Right ventricle myocardium superior (tissue), 1 donor: ENCODE results near the gene CLDND1. TPM values are rescaled to one million over a fixed set of nuclear protein-coding genes. Genes with fewer than 3 reads are reported as not detected.

Source experiments
- ATAC-seq: fragments of 200-7000 bp; cut with Tn5 transposase; one replicate; pipeline ENCODE4 v1.9.1; 2020; ENCODE audit warnings: mild to moderate bottlenecking; ENCODE audit not compliant: poor library complexity
- DNase-seq: peaks from one replicate; pipeline ENCODE4 v3.0.0-alpha.2; 2020
- intact Hi-C: fragments of 100-400 bp; cut with DNase I; formaldehyde crosslinking; loops from one replicate; pipeline ENCODE4 v1.11.2; 2022
- total RNA-seq: library from RNA; stranded (reverse); fragmentation: NEBNext Ultra II Directional; extraction: Animal tissue kit (Norgen Biotek cat#: 25700); gene quantifications from one replicate; pipeline ENCODE4 v1.2.1, GENCODE V29; 2021
- donor health status: DM: no; HTN: yes; CAD: no; lungs with severe emphysema.

The CLDND1 gene
- total RNA-seq, 1 donor from 2014 or later = 72.5 TPM

DNA sequence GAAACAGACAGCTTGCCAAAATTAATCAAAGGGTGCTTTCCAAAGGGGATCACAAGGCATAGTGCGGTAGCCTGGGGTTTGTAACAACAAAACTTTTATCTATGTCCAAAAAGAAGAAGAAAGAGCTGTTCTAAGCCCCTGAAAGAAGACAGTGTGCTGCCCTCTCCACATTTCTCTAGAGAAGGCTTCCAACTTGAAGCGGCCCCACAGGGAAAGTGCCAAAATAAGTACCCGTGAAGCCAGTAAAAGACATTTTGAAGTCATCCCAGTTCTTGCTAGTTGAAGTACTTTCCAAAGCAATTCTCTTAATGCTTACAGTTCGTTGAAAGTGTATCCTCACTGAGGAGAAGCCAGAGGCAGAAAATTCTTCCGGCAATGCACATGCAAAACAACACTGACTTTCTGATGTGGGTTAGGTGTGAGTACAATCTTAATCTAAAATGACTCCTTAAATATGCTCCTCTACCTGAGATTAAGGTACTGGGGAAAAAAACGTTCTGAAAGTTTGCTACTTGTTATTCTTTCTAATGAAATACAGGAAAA lies 30.4 kb upstream of the CLDND1 start:
- ATAC-seq = no peak
- intact Hi-C loops = no loop called here
- no peak for DNase-seq

DNA sequence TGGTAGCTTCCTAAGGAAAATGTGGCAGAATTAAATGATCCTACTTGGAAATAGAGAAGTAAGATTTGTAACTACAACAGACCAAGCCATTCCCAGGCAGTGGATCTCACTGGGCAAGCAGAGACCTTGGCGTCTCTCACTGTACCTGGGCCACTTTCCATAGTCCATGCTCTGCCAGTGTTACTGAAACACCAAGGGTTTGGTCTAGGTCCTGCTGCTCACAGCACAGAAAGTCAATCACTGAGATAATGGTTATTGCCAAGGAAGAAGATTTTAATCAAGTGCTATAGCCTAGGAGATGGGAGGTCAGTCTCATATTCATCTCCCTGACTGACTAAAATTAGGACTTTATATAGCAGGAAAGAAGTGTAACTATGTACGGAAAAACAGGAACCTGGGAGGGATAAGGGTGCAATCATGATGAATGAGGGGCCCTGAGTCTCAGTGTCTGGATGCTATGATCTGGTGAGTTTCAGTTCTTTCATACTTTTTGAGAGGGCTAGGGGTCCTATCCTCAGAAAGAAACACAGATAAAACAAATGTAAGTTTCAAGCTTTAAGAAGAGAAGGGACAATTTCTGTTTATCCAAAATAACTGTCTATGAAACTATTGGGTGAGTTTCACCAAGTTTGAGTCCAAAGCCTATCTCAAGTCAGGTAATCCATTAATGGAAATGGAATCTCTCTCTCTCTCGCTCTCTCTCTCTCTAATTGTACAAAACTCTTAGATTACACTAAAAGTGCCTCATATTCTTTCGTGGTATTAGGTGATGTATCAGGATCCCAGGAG lies 29.7 kb upstream of the CLDND1 start:
- DNase-seq (no peak), ATAC-seq (no peak)
- intact Hi-C loops = no loop called here

DNA sequence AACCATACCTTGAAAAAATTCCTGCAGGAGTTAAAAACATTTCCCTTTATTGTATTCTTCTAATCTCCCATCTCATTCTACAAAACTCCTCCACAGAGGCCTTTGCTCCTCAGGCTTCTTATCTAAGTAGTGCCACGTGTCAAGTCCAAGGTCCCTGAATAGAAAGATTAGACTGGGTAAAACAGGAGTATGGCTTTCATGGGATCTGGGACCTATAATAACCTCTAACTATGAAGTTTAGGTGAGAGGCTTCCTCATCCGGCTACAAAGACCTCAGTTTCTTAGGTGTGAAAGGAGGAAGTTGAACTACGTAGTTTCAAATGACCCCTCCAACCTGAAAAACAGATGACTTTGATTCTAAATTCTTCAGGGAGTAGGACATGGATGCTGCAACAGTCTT lies 29.1 kb upstream of the CLDND1 start:
- DNase-seq (no peak), ATAC-seq (no peak)
- intact Hi-C loops = no loop called here

DNA sequence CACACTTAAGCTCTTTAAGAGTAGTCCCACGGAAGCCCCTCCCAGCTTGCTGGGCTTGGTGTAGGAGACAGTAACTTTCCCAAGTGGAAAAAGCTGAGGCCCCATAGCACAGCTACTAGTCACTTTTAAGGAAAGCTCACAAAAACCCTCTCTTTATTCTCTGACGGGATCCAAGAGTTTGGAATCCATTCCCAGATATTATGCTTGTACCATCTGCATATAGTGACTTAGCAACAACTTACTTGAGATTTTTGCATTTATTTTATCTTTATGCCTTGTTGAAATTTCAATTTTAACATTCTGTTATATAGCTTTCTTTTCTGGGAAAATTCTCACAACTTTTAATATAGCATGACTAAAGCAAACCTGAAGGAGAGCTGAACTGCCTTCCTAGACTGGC lies 28.5 kb upstream of the CLDND1 start:
- no peak for DNase-seq
- intact Hi-C loops = no loop called here
- ATAC-seq = no peak

DNA sequence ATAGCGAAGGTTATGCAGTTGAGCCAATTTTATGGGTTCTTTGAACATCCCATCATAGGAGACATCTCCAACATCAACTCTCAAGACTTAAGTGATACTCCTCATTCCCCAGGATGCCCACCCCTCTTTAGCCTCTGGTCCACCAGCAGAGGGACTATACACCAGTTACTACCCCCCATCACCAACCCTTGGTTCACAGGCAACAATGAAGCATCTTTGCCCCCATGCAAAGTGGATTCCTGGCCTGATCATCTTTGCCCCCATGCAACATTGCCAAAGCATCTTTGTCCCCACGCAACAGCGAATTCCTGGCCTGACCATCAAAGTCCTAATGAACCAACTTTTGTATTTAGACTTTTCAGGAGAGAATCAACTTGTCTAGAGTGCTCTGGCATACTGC lies 28.1 kb upstream of the CLDND1 start:
- no peak for ATAC-seq
- intact Hi-C loops = no loop called here
- DNase-seq = no peak

DNA sequence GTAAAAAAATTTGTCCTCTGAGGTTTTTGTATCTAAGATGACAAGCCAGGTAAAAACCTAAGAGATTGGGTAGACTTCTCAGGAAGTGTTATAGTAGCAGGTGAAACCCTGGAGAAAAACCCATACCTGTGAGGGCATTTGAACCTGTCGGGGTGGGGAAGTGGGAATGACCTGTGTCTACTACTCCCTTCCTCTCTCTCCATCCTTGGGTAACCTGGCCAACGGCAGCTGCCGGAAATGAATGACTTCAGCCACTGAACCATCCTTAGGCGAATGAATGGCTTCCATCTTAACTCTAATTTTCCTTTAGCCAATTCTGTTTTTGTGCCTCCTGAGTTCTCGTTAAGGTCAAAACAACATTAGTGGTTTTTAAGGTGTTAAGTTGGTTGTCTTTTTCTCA lies 25.8 kb upstream of the CLDND1 start:
- no peak for DNase-seq
- no peak for ATAC-seq
- intact Hi-C loops = no loop called here

DNA sequence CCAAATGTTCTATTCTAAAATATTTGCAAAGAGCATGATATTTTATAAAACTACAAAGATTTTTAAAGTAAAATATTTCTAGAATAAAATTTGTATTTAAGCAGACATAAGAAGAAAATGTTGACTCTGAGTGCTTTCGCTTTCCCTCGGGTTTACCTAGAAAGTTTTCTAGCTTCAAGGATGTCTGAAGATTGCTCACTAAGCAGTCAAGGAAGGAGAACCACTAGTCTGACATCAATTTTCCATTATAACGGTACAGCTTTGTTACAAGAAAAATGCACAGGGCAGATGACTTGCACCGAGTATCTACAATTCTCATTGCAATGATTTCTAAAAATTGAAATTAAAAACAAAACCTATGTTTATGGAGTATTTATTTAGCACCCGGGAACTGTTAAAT lies 23.2 kb upstream of the CLDND1 start:
- DNase-seq (no peak), ATAC-seq (no peak)
- intact Hi-C loops = no loop called here

DNA sequence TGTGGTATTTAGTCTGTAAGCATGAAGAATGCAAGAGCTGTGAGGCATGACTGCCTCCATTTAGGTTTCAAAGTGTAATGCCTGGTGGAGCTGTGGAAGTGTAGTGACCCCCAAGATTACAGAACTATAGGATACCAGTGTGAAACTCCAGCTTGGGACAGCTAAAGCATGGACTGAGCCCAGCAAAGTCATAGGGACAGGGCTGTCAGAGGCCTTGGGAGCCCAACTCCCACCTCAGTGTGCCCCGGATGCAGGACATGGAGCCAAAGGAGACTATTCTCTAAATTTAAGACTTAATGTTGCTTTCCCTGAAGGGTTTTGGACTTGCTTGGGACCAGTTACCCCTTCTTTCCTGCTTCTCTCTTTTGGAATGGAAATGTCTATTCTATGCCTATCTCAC lies 19.9 kb upstream of the CLDND1 start:
- DNase-seq (no peak), ATAC-seq (no peak)
- intact Hi-C loops = no loop called here

DNA sequence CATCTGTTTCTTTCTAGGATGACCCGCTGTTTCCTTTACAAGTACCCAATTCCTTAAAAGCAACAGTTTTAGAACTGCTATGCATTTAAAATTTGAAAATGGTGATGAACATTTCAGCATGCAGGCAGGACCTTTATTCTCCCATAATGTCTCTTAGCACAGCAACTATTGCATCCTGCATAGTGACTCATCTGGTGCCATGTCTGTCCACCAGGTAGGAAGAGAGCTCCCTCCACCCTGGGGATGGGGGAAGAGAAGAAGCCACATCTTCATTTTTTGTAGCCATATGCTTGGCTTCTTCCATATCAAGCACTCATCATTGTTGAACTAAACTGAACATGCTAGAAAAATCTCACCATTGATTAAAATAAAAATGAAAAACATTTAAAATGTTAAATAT lies 19.0 kb upstream of the CLDND1 start:
- DNase-seq (no peak), ATAC-seq (no peak)
- intact Hi-C loops = no loop called here

DNA sequence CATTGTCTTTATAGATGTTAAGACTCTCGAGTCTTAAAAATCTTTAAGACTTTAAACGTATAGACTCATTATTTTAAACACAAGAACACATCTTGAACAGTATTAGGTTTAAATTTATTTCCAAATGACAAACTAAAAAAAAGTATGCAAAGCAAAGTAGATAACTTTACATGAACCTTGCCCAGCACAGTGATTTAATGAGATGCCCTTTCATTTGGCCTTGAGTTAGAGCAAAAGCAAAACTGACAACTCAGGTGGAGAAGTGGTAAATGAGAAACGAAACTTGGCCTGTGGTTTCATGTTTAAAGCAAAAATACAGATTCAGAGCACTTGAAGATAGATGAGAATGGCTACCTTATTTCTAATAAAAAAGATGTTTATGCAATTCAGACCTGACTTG lies 17.6 kb upstream of the CLDND1 start:
- DNase-seq (no peak), ATAC-seq (no peak)
- intact Hi-C loops = no loop called here

DNA sequence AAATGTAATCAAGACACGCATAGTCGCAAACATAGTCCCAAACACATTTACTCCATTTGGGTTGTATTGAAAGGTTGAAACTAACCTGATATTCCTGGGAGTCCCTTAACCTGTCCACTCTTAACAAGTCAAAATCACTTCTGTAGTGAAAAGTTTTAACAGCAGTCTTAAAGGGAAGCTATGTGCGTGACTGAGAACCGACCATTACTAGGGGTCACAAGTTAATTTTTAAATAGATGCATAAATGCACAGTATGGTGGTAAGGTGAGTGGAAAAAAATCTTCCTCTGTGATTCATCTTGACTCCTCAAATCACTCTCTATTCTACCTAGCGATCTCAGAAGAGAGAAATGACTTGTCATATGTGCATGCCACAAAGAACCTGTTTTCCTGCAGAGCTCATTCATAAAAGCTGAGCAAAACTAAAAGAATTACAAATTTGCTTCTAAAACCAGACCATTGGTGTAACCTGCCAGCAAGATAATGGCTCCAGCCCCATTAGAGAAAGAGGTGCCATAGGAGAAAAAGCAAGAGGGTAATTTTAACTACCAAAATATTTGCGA lies 13.8 kb upstream of the CLDND1 start:
- DNase-seq (no peak), ATAC-seq (no peak)
- intact Hi-C loops = no loop called here

DNA sequence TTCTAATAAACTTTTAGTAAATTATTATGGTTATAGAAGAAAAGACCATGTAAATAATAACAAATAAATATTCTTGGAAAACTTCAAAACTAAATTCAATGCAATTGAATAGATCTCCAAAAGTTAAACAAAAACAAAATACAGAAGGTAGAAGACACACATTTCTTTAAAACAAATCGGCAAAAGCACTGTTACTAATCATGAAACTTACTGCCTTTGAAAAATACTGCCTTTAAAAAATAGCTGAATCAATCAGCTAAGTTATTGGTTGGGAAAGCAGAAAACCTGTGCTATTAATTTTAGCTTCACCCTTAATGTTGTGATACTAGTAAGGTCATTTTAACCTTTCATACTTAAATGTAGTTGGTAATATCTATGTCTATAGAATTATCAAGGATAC lies 12.0 kb upstream of the CLDND1 start:
- intact Hi-C loops = no loop called here
- ATAC-seq = no peak
- DNase-seq = no peak

DNA sequence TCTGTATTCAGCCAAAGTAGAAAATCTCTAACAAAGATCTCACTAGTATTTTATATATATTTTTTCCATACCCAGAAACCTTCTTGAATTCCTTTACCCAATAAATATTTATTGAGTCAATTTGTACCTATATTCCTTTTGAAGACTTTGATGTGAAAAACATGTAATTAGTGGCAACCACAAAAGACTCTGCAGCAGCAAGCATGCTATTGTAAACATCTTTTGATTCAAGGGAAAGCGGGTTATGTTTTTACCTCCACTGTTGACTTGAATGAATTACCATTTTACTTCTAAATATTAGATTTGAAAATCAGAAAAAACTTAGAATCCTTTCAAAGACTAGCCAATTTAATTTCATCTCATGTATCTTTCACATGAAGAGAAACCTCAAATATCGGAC lies 11.5 kb upstream of the CLDND1 start:
- no peak for DNase-seq
- ATAC-seq = no peak
- intact Hi-C loops = no loop called here

DNA sequence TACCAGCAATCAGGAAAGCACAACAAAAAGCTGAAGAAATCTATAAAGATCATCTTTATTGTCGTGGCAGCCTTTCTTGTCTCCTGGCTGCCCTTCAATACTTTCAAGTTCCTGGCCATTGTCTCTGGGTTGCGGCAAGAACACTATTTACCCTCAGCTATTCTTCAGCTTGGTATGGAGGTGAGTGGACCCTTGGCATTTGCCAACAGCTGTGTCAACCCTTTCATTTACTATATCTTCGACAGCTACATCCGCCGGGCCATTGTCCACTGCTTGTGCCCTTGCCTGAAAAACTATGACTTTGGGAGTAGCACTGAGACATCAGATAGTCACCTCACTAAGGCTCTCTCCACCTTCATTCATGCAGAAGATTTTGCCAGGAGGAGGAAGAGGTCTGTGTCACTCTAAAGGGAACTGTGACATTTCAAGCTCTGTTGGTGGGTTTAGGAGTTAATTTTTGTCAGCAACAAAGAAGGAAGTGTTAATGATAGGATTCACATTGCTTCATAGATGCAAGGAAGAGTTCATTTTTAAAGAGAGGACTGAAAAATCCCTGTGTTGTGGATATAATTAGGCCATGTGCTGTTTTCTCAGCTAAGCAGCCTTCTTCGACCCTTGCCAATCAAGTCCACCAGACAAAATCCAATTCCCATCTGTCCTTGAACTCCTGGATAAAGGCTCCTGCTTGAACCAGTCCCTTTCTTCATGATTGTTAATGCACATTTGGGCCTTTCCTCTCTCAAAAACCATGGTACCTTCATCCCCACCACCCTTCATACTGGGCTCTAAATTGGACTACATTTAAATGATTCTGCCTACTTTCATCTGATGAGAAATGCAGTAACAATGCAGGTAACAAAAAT lies 10.2 kb upstream of the CLDND1 start:
- intact Hi-C loops = no loop called here
- no peak for DNase-seq
- no peak for ATAC-seq

DNA sequence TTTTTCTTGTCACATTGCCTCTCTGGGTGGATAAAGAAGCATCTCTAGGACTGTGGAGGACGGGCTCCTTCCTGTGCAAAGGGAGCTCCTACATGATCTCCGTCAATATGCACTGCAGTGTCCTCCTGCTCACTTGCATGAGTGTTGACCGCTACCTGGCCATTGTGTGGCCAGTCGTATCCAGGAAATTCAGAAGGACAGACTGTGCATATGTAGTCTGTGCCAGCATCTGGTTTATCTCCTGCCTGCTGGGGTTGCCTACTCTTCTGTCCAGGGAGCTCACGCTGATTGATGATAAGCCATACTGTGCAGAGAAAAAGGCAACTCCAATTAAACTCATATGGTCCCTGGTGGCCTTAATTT lies 9.6 kb upstream of the CLDND1 start:
- DNase-seq = no peak
- no peak for ATAC-seq
- intact Hi-C loops = no loop called here

DNA sequence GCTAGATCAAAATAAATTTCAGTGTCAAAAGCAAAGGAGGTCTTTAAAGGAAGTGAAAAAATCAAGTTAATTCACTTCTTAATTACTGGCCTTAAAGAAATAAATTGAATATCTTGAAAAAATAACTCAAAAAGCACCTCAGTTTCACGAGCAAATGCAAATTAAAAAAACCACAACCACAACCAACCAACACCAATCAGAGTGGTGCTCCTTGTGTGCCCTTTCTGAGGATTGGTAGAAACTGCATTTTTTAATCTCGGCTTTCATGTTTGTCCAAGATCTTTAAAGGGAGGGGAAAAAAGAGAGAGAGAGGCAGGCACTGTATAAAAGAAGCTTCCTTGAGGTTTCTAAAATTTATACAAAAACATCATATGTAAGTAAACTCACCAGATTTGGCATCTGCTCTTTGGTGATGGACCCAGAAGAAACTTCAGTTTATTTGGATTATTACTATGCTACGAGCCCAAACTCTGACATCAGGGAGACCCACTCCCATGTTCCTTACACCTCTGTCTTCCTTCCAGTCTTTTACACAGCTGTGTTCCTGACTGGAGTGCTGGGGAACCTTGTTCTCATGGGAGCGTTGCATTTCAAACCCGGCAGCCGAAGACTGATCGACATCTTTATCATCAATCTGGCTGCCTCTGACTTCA lies 9.0 kb upstream of the CLDND1 start, which contains the start of gene GPR15:
TSS of gene GPR15 (plus strand) at position 357 of the 653 bp plus-strand sequence. CDS start at position 413, 56 bp downstream.
- no peak for DNase-seq
- intact Hi-C loops = no loop called here
- ATAC-seq = no peak

DNA sequence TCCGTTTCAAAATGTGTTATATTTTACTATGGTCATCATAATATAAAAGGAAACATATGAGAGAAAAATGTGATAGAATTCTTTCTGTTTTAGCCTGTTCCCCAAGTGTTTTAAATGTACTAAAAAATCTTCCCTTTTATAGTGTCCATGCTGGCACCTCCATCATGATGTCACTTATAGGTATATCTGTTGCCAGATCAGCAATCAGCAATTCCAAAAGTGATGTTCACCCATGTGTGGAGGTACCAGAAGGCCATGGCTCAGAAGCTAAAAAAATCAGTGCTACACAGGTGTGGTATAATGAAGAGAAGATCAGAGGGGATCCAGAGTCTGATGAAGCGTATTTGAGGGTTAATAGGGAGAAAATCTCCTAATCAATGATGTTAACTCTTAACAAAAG lies 8.0 kb upstream of the CLDND1 start:
- intact Hi-C loops = no loop called here
- ATAC-seq (no peak), DNase-seq (no peak)

DNA sequence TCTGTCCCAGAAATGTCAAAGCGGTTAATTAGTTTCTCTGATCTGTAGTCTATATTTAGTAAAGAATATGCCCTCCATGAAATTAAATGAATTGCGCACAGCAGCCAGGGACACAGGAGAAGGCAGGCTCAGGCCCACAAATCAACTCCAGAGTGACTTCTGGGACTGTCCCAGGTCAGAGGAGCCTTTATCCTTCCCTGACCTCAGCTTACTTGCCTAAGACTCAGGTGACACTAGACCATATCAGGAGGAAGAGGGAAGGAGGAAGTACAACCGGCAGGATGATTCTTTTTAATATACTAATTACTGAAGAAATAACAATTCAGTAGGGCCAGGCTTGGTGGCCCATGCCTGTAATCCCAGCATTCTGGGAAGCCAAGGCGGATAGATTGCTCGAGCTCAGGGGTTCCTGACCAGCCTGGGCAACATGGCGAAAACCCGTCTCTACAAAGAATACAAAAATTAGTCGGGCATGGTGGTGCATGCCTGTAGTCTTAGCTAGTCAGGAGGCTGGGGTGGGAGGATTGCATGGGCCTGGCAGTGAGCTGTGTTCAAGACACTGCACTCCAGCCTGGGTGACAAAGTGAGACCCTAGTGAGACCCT lies 7.3 kb upstream of the CLDND1 start:
- DNase-seq = no peak
- no peak for ATAC-seq
- intact Hi-C loops = no loop called here
